Measurements from ENCODE around the gene ACVR1B. TPM values are rescaled to one million over a fixed set of nuclear protein-coding genes. Genes with fewer than 3 reads are reported as not detected.
A peak's percentile ranks its signal among the peaks of the same experiment; 100 is the strongest.

ACVR1B gene
- total and polyA plus RNA-seq, 5 donors from 2014 or later: 0.47 to 6.5 (median 1.2) TPM

GRCh38 chr12:52035190-52035589 is 83.7 kb downstream of the ACVR1B start:
- Mint-ChIP-seq H3K9me3 (peaks cover 0 to 2% (median 0%) of the 10 kb centered on the region in 7 donors), H3K4me3 (peak overlapping the region in 2 of 4 donors; percentile 39 to 63), H3K27ac (peak overlapping the region in 1 of 3 donors; percentile 90), H3K27me3 (peaks cover 8% of the 10 kb centered on the region), H3K4me1 (peaks cover 6 to 43% (median 26%) of the 10 kb centered on the region in 4 donors), H3K36me3 (no peaks in the 10 kb centered on the region)
- no peak for ATAC-seq (ENCODE audit: low read depth in 2 of 2)
- Histone ChIP-seq H3K27ac (ENCODE audit: insufficient read depth, low read length, poor library complexity, severe bottlenecking) (no peak overlapping the region), H3K4me3 (ENCODE audit: low read depth, low read length) (no peak overlapping the region), H3K27me3 (ENCODE audit: control insufficient read depth, insufficient read depth, low read length) (no peaks in the 10 kb centered on the region), H3K9me3 (ENCODE audit: control insufficient read depth in 2 of 2, low read length in 2 of 2) (no peaks in the 10 kb centered on the region), H3K4me1 (ENCODE audit: control insufficient read depth, insufficient read depth, low read length, poor library complexity, severe bottlenecking) (peaks cover 35% of the 10 kb centered on the region), H3K36me3 (ENCODE audit: control insufficient read depth, insufficient read depth, low read length) (no peaks in the 10 kb centered on the region)
- DNase-seq: no peak

- Histone ChIP-seq H3K36me3 (ENCODE audit: control insufficient read depth, insufficient read depth, low read length) (no peaks in the 10 kb centered on the region), H3K9me3 (ENCODE audit: control insufficient read depth in 2 of 2, low read length in 2 of 2) (no peaks in the 10 kb centered on the region), H3K4me3 (ENCODE audit: low read depth, low read length) (no peak overlapping the region), H3K27me3 (ENCODE audit: control insufficient read depth, insufficient read depth, low read length) (no peaks in the 10 kb centered on the region), H3K4me1 (ENCODE audit: control insufficient read depth, insufficient read depth, low read length, poor library complexity, severe bottlenecking) (peaks cover 35% of the 10 kb centered on the region), H3K27ac (ENCODE audit: insufficient read depth, low read length, poor library complexity, severe bottlenecking) (peak overlapping the region; percentile 82)
- Mint-ChIP-seq H3K36me3 (no peaks in the 10 kb centered on the region), H3K4me3 (peak overlapping the region; percentile 39 to 84 (median 62)), H3K9me3 (peaks cover 0 to 2% (median 0%) of the 10 kb centered on the region in 7 donors), H3K27me3 (peaks cover 8% of the 10 kb centered on the region), H3K27ac (peak overlapping the region in 2 of 3 donors; percentile 54 to 89), H3K4me1 (peaks cover 6 to 45% (median 27%) of the 10 kb centered on the region in 4 donors)
- no peak for ATAC-seq (ENCODE audit: low read depth in 2 of 2)
- DNase-seq: no peak
These were observed 84.4 kb downstream of the ACVR1B start for GRCh38 chr12:52035926-52036325.

GRCh38 chr12:52036587-52037171 is 85.2 kb downstream of the ACVR1B start:
- ATAC-seq (ENCODE audit: low read depth in 2 of 2) (peak; percentile 48 to 65), DNase-seq (peak; percentile 68 to 87 (median 87))
- H3K4me3 Mint-ChIP-seq: peak overlapping the region; percentile 39 to 84 (median 70)
- peaks cover 8% of the 10 kb centered on the region for H3K27me3 Mint-ChIP-seq
- Histone ChIP-seq H3K4me3 (ENCODE audit: low read depth, low read length) (peak overlapping the region; percentile 52), H3K27ac (ENCODE audit: insufficient read depth, low read length, poor library complexity, severe bottlenecking) (peak overlapping the region; percentile 82), H3K4me1 (ENCODE audit: control insufficient read depth, insufficient read depth, low read length, poor library complexity, severe bottlenecking) (peaks cover 37% of the 10 kb centered on the region), H3K9me3 (ENCODE audit: control insufficient read depth in 2 of 2, low read length in 2 of 2) (no peaks in the 10 kb centered on the region), H3K36me3 (ENCODE audit: control insufficient read depth, insufficient read depth, low read length) (no peaks in the 10 kb centered on the region), H3K27me3 (ENCODE audit: control insufficient read depth, insufficient read depth, low read length) (no peaks in the 10 kb centered on the region)
- peak overlapping the region in 2 of 3 donors; percentile 56 to 89 for H3K27ac Mint-ChIP-seq
- H3K36me3 Mint-ChIP-seq: no peaks in the 10 kb centered on the region
- H3K9me3 Mint-ChIP-seq: peaks cover 0 to 2% (median 0%) of the 10 kb centered on the region in 7 donors
- H3K4me1 Mint-ChIP-seq: peaks cover 6 to 48% (median 29%) of the 10 kb centered on the region in 4 donors

GRCh38 chr12:52037248-52037861 is 85.9 kb downstream of the ACVR1B start:
- peaks cover 43% of the 10 kb centered on the region for H3K4me1 ChIP-seq (ENCODE audit: control insufficient read depth, insufficient read depth, low read length, poor library complexity, severe bottlenecking)
- ATAC-seq (ENCODE audit: low read depth in 2 of 2): no peak
- Mint-ChIP-seq H3K27me3 (peaks cover 8% of the 10 kb centered on the region), H3K27ac (peak overlapping the region in 1 of 3 donors; percentile 76), H3K4me1 (peaks cover 5 to 50% (median 33%) of the 10 kb centered on the region in 4 donors), H3K36me3 (no peaks in the 10 kb centered on the region), H3K9me3 (peaks cover 0 to 2% (median 0%) of the 10 kb centered on the region in 7 donors), H3K4me3 (peak overlapping the region in 1 of 4 donors; percentile 62)
- no peak overlapping the region for H3K27ac ChIP-seq (ENCODE audit: insufficient read depth, low read length, poor library complexity, severe bottlenecking)
- no peaks in the 10 kb centered on the region for H3K27me3 ChIP-seq (ENCODE audit: control insufficient read depth, insufficient read depth, low read length)
- H3K9me3 ChIP-seq (ENCODE audit: control insufficient read depth in 2 of 2, low read length in 2 of 2): no peaks in the 10 kb centered on the region
- no peak for DNase-seq
- H3K4me3 ChIP-seq (ENCODE audit: low read depth, low read length): no peak overlapping the region
- no peaks in the 10 kb centered on the region for H3K36me3 ChIP-seq (ENCODE audit: control insufficient read depth, insufficient read depth, low read length)

- Histone ChIP-seq H3K9me3 (ENCODE audit: control insufficient read depth in 2 of 2, low read length in 2 of 2) (no peaks in the 10 kb centered on the region), H3K4me3 (ENCODE audit: low read depth, low read length) (no peak overlapping the region), H3K27ac (ENCODE audit: insufficient read depth, low read length, poor library complexity, severe bottlenecking) (no peak overlapping the region), H3K36me3 (ENCODE audit: control insufficient read depth, insufficient read depth, low read length) (no peaks in the 10 kb centered on the region), H3K4me1 (ENCODE audit: control insufficient read depth, insufficient read depth, low read length, poor library complexity, severe bottlenecking) (peaks cover 37% of the 10 kb centered on the region), H3K27me3 (ENCODE audit: control insufficient read depth, insufficient read depth, low read length) (no peaks in the 10 kb centered on the region)
- DNase-seq: no peak
- Mint-ChIP-seq H3K27ac (peak overlapping the region; percentile 2 to 90 (median 83)), H3K9me3 (peaks cover 0 to 2% (median 0%) of the 10 kb centered on the region in 7 donors), H3K4me1 (peaks cover 0 to 45% (median 29%) of the 10 kb centered on the region in 4 donors), H3K27me3 (peaks cover 5% of the 10 kb centered on the region), H3K36me3 (no peaks in the 10 kb centered on the region), H3K4me3 (peak overlapping the region; percentile 48 to 88 (median 76))
- no peak for ATAC-seq (ENCODE audit: low read depth in 2 of 2)
These were observed 86.9 kb downstream of the ACVR1B start for GRCh38 chr12:52038447-52038846.

GRCh38 chr12:52041035-52041434 is 89.5 kb downstream of the ACVR1B start:
- Mint-ChIP-seq H3K27ac (peak overlapping the region in 1 of 3 donors; percentile 62), H3K27me3 (no peaks in the 10 kb centered on the region), H3K9me3 (peaks cover 0 to 2% (median 0%) of the 10 kb centered on the region in 7 donors), H3K4me1 (peaks cover 0 to 36% (median 26%) of the 10 kb centered on the region in 4 donors), H3K36me3 (no peaks in the 10 kb centered on the region), H3K4me3 (peak overlapping the region in 1 of 4 donors; percentile 47)
- ATAC-seq (ENCODE audit: low read depth in 2 of 2): no peak
- Histone ChIP-seq H3K9me3 (ENCODE audit: control insufficient read depth in 2 of 2, low read length in 2 of 2) (no peaks in the 10 kb centered on the region), H3K4me1 (ENCODE audit: control insufficient read depth, insufficient read depth, low read length, poor library complexity, severe bottlenecking) (peaks cover 34% of the 10 kb centered on the region), H3K27me3 (ENCODE audit: control insufficient read depth, insufficient read depth, low read length) (no peaks in the 10 kb centered on the region), H3K27ac (ENCODE audit: insufficient read depth, low read length, poor library complexity, severe bottlenecking) (no peak overlapping the region), H3K36me3 (ENCODE audit: control insufficient read depth, insufficient read depth, low read length) (no peaks in the 10 kb centered on the region), H3K4me3 (ENCODE audit: low read depth, low read length) (no peak overlapping the region)
- DNase-seq: no peak

GRCh38 chr12:52041695-52042123 is 90.2 kb downstream of the ACVR1B start:
- Histone ChIP-seq H3K4me3 (ENCODE audit: low read depth, low read length) (no peak overlapping the region), H3K27ac (ENCODE audit: insufficient read depth, low read length, poor library complexity, severe bottlenecking) (no peak overlapping the region), H3K36me3 (ENCODE audit: control insufficient read depth, insufficient read depth, low read length) (no peaks in the 10 kb centered on the region), H3K4me1 (ENCODE audit: control insufficient read depth, insufficient read depth, low read length, poor library complexity, severe bottlenecking) (peaks cover 27% of the 10 kb centered on the region), H3K27me3 (ENCODE audit: control insufficient read depth, insufficient read depth, low read length) (no peaks in the 10 kb centered on the region), H3K9me3 (ENCODE audit: control insufficient read depth in 2 of 2, low read length in 2 of 2) (no peaks in the 10 kb centered on the region)
- H3K27ac Mint-ChIP-seq: peak overlapping the region; percentile 58 to 89 (median 87)
- DNase-seq: peak in 2 of 3 donors; percentile 43 to 59
- ATAC-seq (ENCODE audit: low read depth in 2 of 2): peak; percentile 43 to 52
- peaks cover 0 to 31% (median 30%) of the 10 kb centered on the region in 4 donors for H3K4me1 Mint-ChIP-seq
- no peaks in the 10 kb centered on the region for H3K36me3 Mint-ChIP-seq
- no peaks in the 10 kb centered on the region for H3K27me3 Mint-ChIP-seq
- peak overlapping the region in 3 of 4 donors; percentile 53 to 72 (median 57) for H3K4me3 Mint-ChIP-seq
- H3K9me3 Mint-ChIP-seq: peaks cover 0 to 2% (median 0%) of the 10 kb centered on the region in 7 donors

Measured in CD4-positive, CD25-positive, alpha-beta regulatory T cell (primary cell).